ENCODE results near the gene PTX4.

The PTX4 gene

GRCh38 chr16:1523581-1524245 is 35.0 kb upstream of the PTX4 start:
- DNase-seq = no peak

GRCh38 chr16:1520461-1520860 is 31.7 kb upstream of the PTX4 start:
- no peak for DNase-seq

- no peak for DNase-seq
Observed at GRCh38 chr16:1519831-1520230, 31.1 kb upstream of the PTX4 start.

GRCh38 chr16:1518626-1519135 is 29.9 kb upstream of the PTX4 start:
- no peak for DNase-seq

- DNase-seq = no peak
Observed at GRCh38 chr16:1514507-1514906, 25.8 kb upstream of the PTX4 start.

- DNase-seq = no peak
Observed at GRCh38 chr16:1512774-1513173, 24.0 kb upstream of the PTX4 start.

GRCh38 chr16:1511662-1512569 is 23.2 kb upstream of the PTX4 start:
- DNase-seq = no peak

GRCh38 chr16:1510941-1511351 is 22.2 kb upstream of the PTX4 start:
- DNase-seq = no peak

GRCh38 chr16:1510272-1510671 is 21.5 kb upstream of the PTX4 start:
- no peak for DNase-seq

GRCh38 chr16:1509307-1510221 is 20.8 kb upstream of the PTX4 start:
- no peak for DNase-seq

GRCh38 chr16:1508494-1509187 is 19.9 kb upstream of the PTX4 start:
- DNase-seq = no peak

GRCh38 chr16:1506494-1507213 is 17.9 kb upstream of the PTX4 start:
- no peak for DNase-seq

- no peak for DNase-seq
Observed at GRCh38 chr16:1505912-1506311, 17.2 kb upstream of the PTX4 start.

GRCh38 chr16:1505073-1505844 is 16.5 kb upstream of the PTX4 start:
- DNase-seq = no peak

GRCh38 chr16:1503110-1503955 is 14.6 kb upstream of the PTX4 start:
- no peak for DNase-seq

GRCh38 chr16:1502092-1503004 is 13.6 kb upstream of the PTX4 start:
- no peak for DNase-seq

GRCh38 chr16:1501630-1502029 is 12.9 kb upstream of the PTX4 start:
- DNase-seq = no peak

- no peak for DNase-seq
Observed at GRCh38 chr16:1500465-1501150, 11.9 kb upstream of the PTX4 start.

Measured in cortex of kidney (tissue), 1 donor.